PC-3 (cell line): Measurements from ENCODE around the gene GRIN2C. TPM values are rescaled to one million over a fixed set of nuclear protein-coding genes. Genes with fewer than 3 reads are reported as not detected.

ENCODE experiments used
- ATAC-seq: fragments of 200-7000 bp; cut with Tn5 transposase; 2 replicates; pipeline ENCODE4 v1.9.1; 2020; ENCODE audit warnings: mild to moderate bottlenecking, moderate library complexity
- BruUV-seq: library from RNA; stranded (reverse); fragments of 400-500 nt; replicated peaks from 2 replicates; lab custom pipeline; 2021; lab: Mats Ljungman, UMichigan
- CTCF ChIA-PET: fragments of 300-600 bp; sonication (Branson Sonifier 250); formaldehyde crosslinking; loops from one replicate; lab custom pipeline; 2022; ENCODE audit warnings: antibody characterized with exemption; lab: Charles Lee
- POLR2A ChIA-PET: fragments of 300-600 bp; sonication (Branson Sonifier 250); formaldehyde crosslinking; loops from one replicate; lab custom pipeline; 2022; ENCODE audit warnings: antibody characterized with exemption; ENCODE audit not compliant: unreplicated experiment; lab: Charles Lee
- DNase-seq: peaks from one replicate; pipeline ENCODE4 v3.0.0-alpha.2; 2015
- H2AFZ ChIP-seq: fragments of 300-600 bp; sonication (generic); 2 replicates; pipeline ENCODE4 v1.6.0; 2016; ENCODE audit warnings: antibody characterized with exemption, low read length
- H3F3A ChIP-seq: fragments of 300-600 bp; sonication (generic); one replicate; pipeline ENCODE4 v1.6.0; 2017; ENCODE audit warnings: antibody characterized with exemption, low read length, control low read depth, mild to moderate bottlenecking; ENCODE audit not compliant: unreplicated experiment
- H3K27ac ChIP-seq: fragments of 300-600 bp; sonication (generic); 2 replicates; pipeline ENCODE4 v1.5.1; 2016; ENCODE audit warnings: mild to moderate bottlenecking, low read length
- H3K27me3 ChIP-seq: fragments of 300-600 bp; sonication (generic); 2 replicates; pipeline ENCODE4 v1.6.1; 2016; ENCODE audit warnings: low read length, mixed read lengths
- H3K36me3 ChIP-seq: fragments of 300-600 bp; sonication (generic); 2 replicates; pipeline ENCODE4 v1.6.1; 2016; ENCODE audit warnings: low read depth, mixed run types, low read length, mixed read lengths
- H3K4me1 ChIP-seq: fragments of 300-600 bp; sonication (generic); 2 replicates; pipeline ENCODE4 v1.5.1; 2016; ENCODE audit warnings: low read length; ENCODE audit not compliant: insufficient read depth
- H3K4me2 ChIP-seq: fragments of 300-600 bp; sonication (generic); 2 replicates; pipeline ENCODE4 v1.6.0; 2016; ENCODE audit warnings: low read length
- H3K4me3 ChIP-seq: fragments of 300-600 bp; sonication (generic); 2 replicates; pipeline ENCODE4 v1.5.1; 2016; ENCODE audit warnings: mild to moderate bottlenecking, low read length, mixed read lengths
- H3K79me2 ChIP-seq: fragments of 300-600 bp; sonication (generic); 2 replicates; pipeline ENCODE4 v1.6.1; 2017; ENCODE audit warnings: low read length, mixed read lengths
- H3K9ac ChIP-seq: fragments of 300-600 bp; sonication (generic); 2 replicates; pipeline ENCODE4 v1.6.0; 2016; ENCODE audit warnings: mild to moderate bottlenecking, low read length
- H3K9me2 ChIP-seq: fragments of 300-600 bp; sonication (generic); replicated peaks from 2 replicates; pipeline ENCODE4 v1.6.1; 2016; ENCODE audit warnings: mixed run types, low read length, mixed read lengths
- H3K9me3 ChIP-seq: fragments of 300-600 bp; sonication (generic); 2 replicates; pipeline ENCODE4 v1.6.1; 2016; ENCODE audit warnings: low read length, mixed read lengths
- H4K20me1 ChIP-seq: fragments of 300-600 bp; sonication (generic); 2 replicates; pipeline ENCODE4 v1.6.1; 2016; ENCODE audit warnings: low read length, mixed read lengths
- EZH2 ChIP-seq: fragments of 300-600 bp; sonication (generic); IDR thresholded peaks from one replicate; pipeline ENCODE4 v1.6.1; 2017; ENCODE audit warnings: antibody characterized with exemption, mild to moderate bottlenecking, low read length; ENCODE audit not compliant: unreplicated experiment
- EZH2phosphoT487 ChIP-seq: fragments of 300-600 bp; sonication (generic); IDR thresholded peaks from 2 replicates; pipeline ENCODE4 v1.6.1; 2018; ENCODE audit warnings: mild to moderate bottlenecking, antibody characterized with exemption, low read length, borderline replicate concordance
- intact Hi-C: fragments of 100-400 bp; cut with micrococcal nuclease; formaldehyde crosslinking; loops from 2 replicates; pipeline ENCODE4 v1.9.0; 2023
- total RNA-seq: library from RNA; depleted of rRNA; stranded (reverse); fragments of >200 nt; gene quantifications from 2 replicates; pipeline ENCODE4 v1.2.3, GENCODE V29; 2014
- TF ChIP-seq, protein P1 (sequence below): fragments of 300-600 bp; sonication (generic); conservative IDR thresholded peaks from 2 replicates; pipeline ENCODE4 v1.5.1; 2017; ENCODE audit warnings: antibody characterized with exemption, low read depth, mild to moderate bottlenecking, low read length

GRIN2C gene
- total RNA-seq, 1 experiment from 2014 or later: 0.04 TPM

- CTCF ChIA-PET: no interaction called here
- Histone ChIP-seq H3K4me1 (no peaks in the 10 kb centered on the region), H4K20me1 (no peaks in the 10 kb centered on the region), H3K4me3 (no peak overlapping the region), H3K9ac (no peak overlapping the region), H3K9me3 (no peaks in the 10 kb centered on the region), H3K79me2 (no peaks in the 10 kb centered on the region), H3K4me2 (no peak overlapping the region), H3F3A (no peaks in the 10 kb centered on the region), H3K27me3 (peaks cover 44% of the 10 kb centered on the region), H2AFZ (no peak overlapping the region), H3K36me3 (no peaks in the 10 kb centered on the region), H3K9me2 (no peaks in the 10 kb centered on the region), H3K27ac (no peak overlapping the region)
- DNase-seq (no peak), ATAC-seq (no peak)
- BruUV-seq: no TSS peak
- TF ChIP-seq EZH2phosphoT487 (no peak), EZH2 (no peak)
- TF ChIP-seq, protein P1, sequence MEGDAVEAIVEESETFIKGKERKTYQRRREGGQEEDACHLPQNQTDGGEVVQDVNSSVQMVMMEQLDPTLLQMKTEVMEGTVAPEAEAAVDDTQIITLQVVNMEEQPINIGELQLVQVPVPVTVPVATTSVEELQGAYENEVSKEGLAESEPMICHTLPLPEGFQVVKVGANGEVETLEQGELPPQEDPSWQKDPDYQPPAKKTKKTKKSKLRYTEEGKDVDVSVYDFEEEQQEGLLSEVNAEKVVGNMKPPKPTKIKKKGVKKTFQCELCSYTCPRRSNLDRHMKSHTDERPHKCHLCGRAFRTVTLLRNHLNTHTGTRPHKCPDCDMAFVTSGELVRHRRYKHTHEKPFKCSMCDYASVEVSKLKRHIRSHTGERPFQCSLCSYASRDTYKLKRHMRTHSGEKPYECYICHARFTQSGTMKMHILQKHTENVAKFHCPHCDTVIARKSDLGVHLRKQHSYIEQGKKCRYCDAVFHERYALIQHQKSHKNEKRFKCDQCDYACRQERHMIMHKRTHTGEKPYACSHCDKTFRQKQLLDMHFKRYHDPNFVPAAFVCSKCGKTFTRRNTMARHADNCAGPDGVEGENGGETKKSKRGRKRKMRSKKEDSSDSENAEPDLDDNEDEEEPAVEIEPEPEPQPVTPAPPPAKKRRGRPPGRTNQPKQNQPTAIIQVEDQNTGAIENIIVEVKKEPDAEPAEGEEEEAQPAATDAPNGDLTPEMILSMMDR: no peak
- intact Hi-C loops: no loop called here
- POLR2A ChIA-PET: no interaction called here
Measured at GRCh38 chr17:74893936-74894671, 34.4 kb upstream of the GRIN2C start.

GRCh38 chr17:74892974-74893911, 33.6 kb upstream of the GRIN2C start, which contains the start of gene FADS6:
Gene FADS6, minus strand, starts transcription at chr17:74893633. Its CDS starts 38 bp downstream, at chr17:74893595.
- Histone ChIP-seq H3K27me3 (peaks cover 53% of the 10 kb centered on the region), H3K9me2 (no peaks in the 10 kb centered on the region), H3K4me3 (no peak within 1 kb of the TSS), H2AFZ (no peak within 1 kb of the TSS), H3K79me2 (no peaks in the 10 kb centered on the region), H3K36me3 (no peaks in the 10 kb centered on the region), H3F3A (no peaks in the 10 kb centered on the region), H3K9ac (no peak within 1 kb of the TSS), H3K9me3 (no peaks in the 10 kb centered on the region), H3K27ac (no peak within 1 kb of the TSS), H3K4me2 (no peak within 1 kb of the TSS), H4K20me1 (no peaks in the 10 kb centered on the region), H3K4me1 (no peaks in the 10 kb centered on the region)
- DNase-seq (no peak), ATAC-seq (no peak)
- ChIA-PET POLR2A (no interaction called here), CTCF (no interaction called here)
- BruUV-seq: no TSS peak
- intact Hi-C loops: no loop called here
- TF ChIP-seq EZH2: no peak
- no peak for TF ChIP-seq EZH2phosphoT487
- TF ChIP-seq, protein P1: no peak
